Measurements from ENCODE around the gene FXYD7. TPM values are rescaled to one million over a fixed set of nuclear protein-coding genes. Genes with fewer than 3 reads are reported as not detected.
A peak's percentile ranks its signal among the peaks of the same experiment; 100 is the strongest.

The FXYD7 gene
- total RNA-seq, 5 donors from 2014 or later (not counting 1 experiment from before 2014, with no cell fraction given) = 8.8 to 24.0 (median 12.6) TPM

GRCh38 chr19:35170359-35171061, 27.5 kb downstream of the FXYD7 start:
- Histone ChIP-seq H3K4me1 (ENCODE audit: control insufficient read depth in 1 of 2, extremely low read depth in 1 of 2, insufficient read depth in 2 of 2, low read length in 2 of 2) (peaks cover 13 to 40% of the 10 kb centered on the region in 2 experiments), H3K4me3 (ENCODE audit: control insufficient read depth in 1 of 2, extremely low read depth in 1 of 2, low read length in 1 of 2) (no peak overlapping the region), H3K36me3 (ENCODE audit: control insufficient read depth in 2 of 2, extremely low read depth in 1 of 2, insufficient read depth in 1 of 2, low read length in 1 of 2) (peaks cover 26 to 40% of the 10 kb centered on the region in 2 donors), H3K9me3 (no peaks in the 10 kb centered on the region), H3K27me3 (replicated peaks in 1 of 2; ENCODE audit: control insufficient read depth in 2 of 2, extremely low read depth in 1 of 2, insufficient read depth in 2 of 2, low read length in 1 of 2) (no peaks in the 10 kb centered on the region), H3K27ac (ENCODE audit: low read length) (no peak overlapping the region)
- 96% methylated on average over 3 of the region's 7 CpGs for WGBS (ENCODE audit: insufficient coverage)
- H3K4me1 Mint-ChIP-seq = peaks cover 58 to 73% (median 60%) of the 10 kb centered on the region in 3 donors
- peaks cover 33% of the 10 kb centered on the region for H3K36me3 Mint-ChIP-seq
- H3K27me3 Mint-ChIP-seq = no peaks in the 10 kb centered on the region
- ChIA-PET CTCF (interaction anchor here in 1 of 2 donors (0.9 kb wide), 1 partner anchor 9 kb away, joined by 3 read pairs; no protein-coding TSS in a partner anchor), POLR2A (no interaction called here)
- H3K27ac Mint-ChIP-seq = peak overlapping the region; percentile 23 to 97
- H3K9me3 Mint-ChIP-seq = peaks cover 0 to 7% (median 3%) of the 10 kb centered on the region in 3 donors
- no peak for DNase-seq
- ATAC-seq (replicated peaks in 1 of 4) = no peak
- no peak overlapping the region for H3K4me3 Mint-ChIP-seq

- Mint-ChIP-seq H3K9me3 (no peaks in the 10 kb centered on the region), H3K27ac (peak overlapping the region; percentile 81 to 91), H3K4me3 (peak overlapping the region in 1 of 3 donors; percentile 27), H3K36me3 (peaks cover 20% of the 10 kb centered on the region), H3K27me3 (no peaks in the 10 kb centered on the region), H3K4me1 (peaks cover 54 to 75% (median 56%) of the 10 kb centered on the region in 3 donors)
- Histone ChIP-seq H3K4me1 (ENCODE audit: control insufficient read depth in 1 of 2, extremely low read depth in 1 of 2, insufficient read depth in 2 of 2, low read length in 2 of 2) (peaks cover 9 to 34% of the 10 kb centered on the region in 2 experiments), H3K27me3 (replicated peaks in 1 of 2; ENCODE audit: control insufficient read depth in 2 of 2, extremely low read depth in 1 of 2, insufficient read depth in 2 of 2, low read length in 1 of 2) (no peaks in the 10 kb centered on the region), H3K4me3 (ENCODE audit: control insufficient read depth in 1 of 2, extremely low read depth in 1 of 2, low read length in 1 of 2) (no peak overlapping the region), H3K9me3 (no peaks in the 10 kb centered on the region), H3K36me3 (ENCODE audit: control insufficient read depth in 2 of 2, extremely low read depth in 1 of 2, insufficient read depth in 1 of 2, low read length in 1 of 2) (peaks cover 13 to 28% of the 10 kb centered on the region in 2 donors), H3K27ac (ENCODE audit: low read length) (peak overlapping the region; percentile 70)
- ChIA-PET POLR2A (interaction anchor here in 1 of 2 donors (0.6 kb wide), 1 partner anchor 45 kb away, joined by 3 read pairs; no protein-coding TSS in a partner anchor), CTCF (interaction anchor here in 1 of 2 donors (0.6 kb wide), 1 partner anchor 968 kb away, joined by 3 read pairs; no protein-coding TSS in a partner anchor)
- ATAC-seq (replicated peaks in 1 of 4) (peak; percentile 7 to 64 (median 42)), DNase-seq (peak in 1 of 35 experiments; percentile 16)
- 0% methylated on average over 1 of the region's 3 CpGs for WGBS (ENCODE audit: insufficient coverage)
Observed at GRCh38 chr19:35171730-35172129, 28.7 kb downstream of the FXYD7 start.

- Mint-ChIP-seq H3K27me3 (no peaks in the 10 kb centered on the region), H3K4me1 (peaks cover 51 to 57% (median 54%) of the 10 kb centered on the region in 3 donors), H3K4me3 (no peak overlapping the region), H3K9me3 (peaks cover 0 to 6% (median 4%) of the 10 kb centered on the region in 3 donors), H3K36me3 (peaks cover 8% of the 10 kb centered on the region), H3K27ac (peak overlapping the region in 1 of 2 donors; percentile 44)
- Histone ChIP-seq H3K36me3 (ENCODE audit: control insufficient read depth in 2 of 2, extremely low read depth in 1 of 2, insufficient read depth in 1 of 2, low read length in 1 of 2) (peaks cover 6 to 10% of the 10 kb centered on the region in 2 donors), H3K4me1 (ENCODE audit: control insufficient read depth in 1 of 2, extremely low read depth in 1 of 2, insufficient read depth in 2 of 2, low read length in 2 of 2) (peaks cover 5 to 20% of the 10 kb centered on the region in 2 experiments), H3K9me3 (no peaks in the 10 kb centered on the region), H3K27me3 (replicated peaks in 1 of 2; ENCODE audit: control insufficient read depth in 2 of 2, extremely low read depth in 1 of 2, insufficient read depth in 2 of 2, low read length in 1 of 2) (no peaks in the 10 kb centered on the region), H3K27ac (ENCODE audit: low read length) (no peak overlapping the region), H3K4me3 (ENCODE audit: control insufficient read depth in 1 of 2, extremely low read depth in 1 of 2, low read length in 1 of 2) (no peak overlapping the region)
- POLR2A ChIA-PET = no interaction called here
- CTCF ChIA-PET = interaction anchor here (0.7 kb wide), 2 partner anchors 12 to 67 kb away, joined by 3 to 5 read pairs; no protein-coding TSS in a partner anchor
- DNase-seq (no peak), ATAC-seq (replicated peaks in 1 of 4) (no peak)
- 96% methylated on average over 4 of the region's 6 CpGs for WGBS (ENCODE audit: insufficient coverage)
Observed at GRCh38 chr19:35174226-35174625, 31.2 kb downstream of the FXYD7 start.

- CTCF ChIA-PET = no interaction called here
- Mint-ChIP-seq H3K9me3 (peaks cover 0 to 6% (median 4%) of the 10 kb centered on the region in 3 donors), H3K36me3 (peaks cover 5% of the 10 kb centered on the region), H3K27me3 (no peaks in the 10 kb centered on the region), H3K27ac (peak overlapping the region; percentile 49 to 60), H3K4me3 (no peak overlapping the region), H3K4me1 (peaks cover 56 to 70% (median 69%) of the 10 kb centered on the region in 3 donors)
- no peak overlapping the region for H3K27ac ChIP-seq (ENCODE audit: low read length)
- peaks cover 0 to 5% of the 10 kb centered on the region in 2 donors for H3K36me3 ChIP-seq (ENCODE audit: control insufficient read depth in 2 of 2, extremely low read depth in 1 of 2, insufficient read depth in 1 of 2, low read length in 1 of 2)
- POLR2A ChIA-PET = no interaction called here
- no peak for DNase-seq
- H3K27me3 ChIP-seq (replicated peaks in 1 of 2; ENCODE audit: control insufficient read depth in 2 of 2, extremely low read depth in 1 of 2, insufficient read depth in 2 of 2, low read length in 1 of 2) = no peaks in the 10 kb centered on the region
- H3K9me3 ChIP-seq = no peaks in the 10 kb centered on the region
- 92% methylated on average over 2 of the region's 3 CpGs for WGBS (ENCODE audit: insufficient coverage)
- ATAC-seq (replicated peaks in 1 of 4) = no peak
- H3K4me1 ChIP-seq (ENCODE audit: control insufficient read depth in 1 of 2, extremely low read depth in 1 of 2, insufficient read depth in 2 of 2, low read length in 2 of 2) = peaks cover 19 to 30% of the 10 kb centered on the region in 2 experiments
- no peak overlapping the region for H3K4me3 ChIP-seq (ENCODE audit: control insufficient read depth in 1 of 2, extremely low read depth in 1 of 2, low read length in 1 of 2)
Observed at GRCh38 chr19:35176181-35176570, 33.1 kb downstream of the FXYD7 start.

GRCh38 chr19:35177377-35178274, 34.6 kb downstream of the FXYD7 start:
- CTCF ChIA-PET = no interaction called here
- no CpG with 5 or more reads among the region's 7 CpGs for WGBS (ENCODE audit: insufficient coverage)

GRCh38 chr19:35178701-35179100, 35.6 kb downstream of the FXYD7 start:
- no peak for DNase-seq
- no peak for ATAC-seq (replicated peaks in 1 of 4)
- H3K4me3 Mint-ChIP-seq = no peak overlapping the region
- no peak overlapping the region for H3K27ac Mint-ChIP-seq
- H3K9me3 Mint-ChIP-seq = peaks cover 0 to 6% (median 4%) of the 10 kb centered on the region in 3 donors
- H3K36me3 Mint-ChIP-seq = peaks cover 5% of the 10 kb centered on the region
- H3K4me3 ChIP-seq (ENCODE audit: control insufficient read depth in 1 of 2, extremely low read depth in 1 of 2, low read length in 1 of 2) = no peak overlapping the region
- no peaks in the 10 kb centered on the region for H3K27me3 Mint-ChIP-seq
- CTCF ChIA-PET = no interaction called here
- no peaks in the 10 kb centered on the region for H3K27me3 ChIP-seq (replicated peaks in 1 of 2; ENCODE audit: control insufficient read depth in 2 of 2, extremely low read depth in 1 of 2, insufficient read depth in 2 of 2, low read length in 1 of 2)
- POLR2A ChIA-PET = no interaction called here
- H3K36me3 ChIP-seq (ENCODE audit: control insufficient read depth in 2 of 2, extremely low read depth in 1 of 2, insufficient read depth in 1 of 2, low read length in 1 of 2) = peaks cover 0 to 5% of the 10 kb centered on the region in 2 donors
- H3K27ac ChIP-seq (ENCODE audit: low read length) = no peak overlapping the region
- H3K4me1 Mint-ChIP-seq = peaks cover 36 to 56% (median 56%) of the 10 kb centered on the region in 3 donors
- peaks cover 15 to 19% of the 10 kb centered on the region in 2 experiments for H3K4me1 ChIP-seq (ENCODE audit: control insufficient read depth in 1 of 2, extremely low read depth in 1 of 2, insufficient read depth in 2 of 2, low read length in 2 of 2)
- no peaks in the 10 kb centered on the region for H3K9me3 ChIP-seq
- WGBS (ENCODE audit: insufficient coverage) = 88% methylated on average over 2 of the region's 2 CpGs

More at GRCh38 chr19:35177377-35178274, 34.6 kb downstream of the FXYD7 start:
- Mint-ChIP-seq H3K4me3 (no peak overlapping the region), H3K27me3 (no peaks in the 10 kb centered on the region), H3K4me1 (peaks cover 43 to 63% (median 61%) of the 10 kb centered on the region in 3 donors), H3K27ac (peak overlapping the region in 1 of 2 donors; percentile 9), H3K36me3 (peaks cover 5% of the 10 kb centered on the region), H3K9me3 (peaks cover 0 to 6% (median 4%) of the 10 kb centered on the region in 3 donors)
- ATAC-seq (replicated peaks in 1 of 4) (no peak), DNase-seq (no peak)
- Histone ChIP-seq H3K27me3 (replicated peaks in 1 of 2; ENCODE audit: control insufficient read depth in 2 of 2, extremely low read depth in 1 of 2, insufficient read depth in 2 of 2, low read length in 1 of 2) (no peaks in the 10 kb centered on the region), H3K36me3 (ENCODE audit: control insufficient read depth in 2 of 2, extremely low read depth in 1 of 2, insufficient read depth in 1 of 2, low read length in 1 of 2) (peaks cover 0 to 5% of the 10 kb centered on the region in 2 donors), H3K4me1 (ENCODE audit: control insufficient read depth in 1 of 2, extremely low read depth in 1 of 2, insufficient read depth in 2 of 2, low read length in 2 of 2) (peaks cover 19% of the 10 kb centered on the region in 2 experiments), H3K4me3 (ENCODE audit: control insufficient read depth in 1 of 2, extremely low read depth in 1 of 2, low read length in 1 of 2) (no peak overlapping the region), H3K9me3 (no peaks in the 10 kb centered on the region), H3K27ac (ENCODE audit: low read length) (no peak overlapping the region)
- POLR2A ChIA-PET = interaction anchor here in 1 of 2 donors (0.5 to 0.6 kb wide), 2 partner anchors 63 to 110 kb away, joined by 3 read pairs; no protein-coding TSS in a partner anchor
